AG08395 (cell line): ENCODE data around the gene JUN.

Source experiments
- DNase-seq: peaks from one replicate; pipeline ENCODE4 v3.0.0; 2012; ENCODE audit warnings: mixed read lengths, low spot score

JUN gene

DNA sequence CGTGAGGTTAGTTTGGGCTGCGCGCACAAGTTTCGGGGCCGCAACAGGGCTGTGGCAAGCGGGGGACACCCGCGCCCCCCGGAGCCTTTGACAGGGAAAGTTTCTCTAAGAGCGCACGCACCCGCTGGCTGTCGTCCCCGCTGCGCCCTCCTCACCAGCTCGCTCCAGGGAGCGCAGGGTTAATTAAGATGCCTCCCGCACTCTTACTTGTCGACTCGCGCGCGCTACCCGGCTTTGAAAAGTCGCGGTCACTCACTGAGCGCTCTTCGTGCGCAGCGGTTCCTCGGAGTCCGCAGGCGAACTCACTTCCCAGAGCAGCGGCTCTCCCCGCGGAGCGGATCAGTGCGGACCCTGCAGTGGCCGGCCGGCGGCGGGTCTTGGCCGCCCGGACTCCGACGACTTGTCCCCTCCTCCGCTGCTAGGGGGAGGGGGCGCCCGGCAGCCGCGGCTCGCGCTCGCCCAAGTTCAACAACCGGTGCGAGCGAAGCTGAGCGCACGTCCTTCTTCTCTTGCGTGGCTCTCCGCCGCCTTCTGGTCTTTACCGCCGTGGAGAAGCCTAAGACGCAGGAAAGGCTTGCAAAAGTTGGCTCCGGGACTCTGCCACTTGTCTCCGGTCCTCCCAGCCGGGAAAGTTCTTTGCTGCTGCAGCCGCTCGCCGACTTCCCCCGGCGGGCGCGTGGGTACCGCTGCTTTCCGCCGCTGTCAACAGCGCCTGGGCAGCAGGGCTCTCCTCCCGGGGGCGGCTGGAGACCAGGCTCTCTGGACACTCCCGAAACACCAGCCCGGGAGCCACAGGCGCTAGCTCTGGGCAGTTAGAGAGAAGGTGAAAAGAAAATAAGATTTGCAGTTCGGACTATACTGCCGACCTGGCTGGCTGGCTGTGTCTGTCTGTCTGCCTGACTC is 506 bp downstream of the JUN start:
- DNase-seq = no peak

DNA sequence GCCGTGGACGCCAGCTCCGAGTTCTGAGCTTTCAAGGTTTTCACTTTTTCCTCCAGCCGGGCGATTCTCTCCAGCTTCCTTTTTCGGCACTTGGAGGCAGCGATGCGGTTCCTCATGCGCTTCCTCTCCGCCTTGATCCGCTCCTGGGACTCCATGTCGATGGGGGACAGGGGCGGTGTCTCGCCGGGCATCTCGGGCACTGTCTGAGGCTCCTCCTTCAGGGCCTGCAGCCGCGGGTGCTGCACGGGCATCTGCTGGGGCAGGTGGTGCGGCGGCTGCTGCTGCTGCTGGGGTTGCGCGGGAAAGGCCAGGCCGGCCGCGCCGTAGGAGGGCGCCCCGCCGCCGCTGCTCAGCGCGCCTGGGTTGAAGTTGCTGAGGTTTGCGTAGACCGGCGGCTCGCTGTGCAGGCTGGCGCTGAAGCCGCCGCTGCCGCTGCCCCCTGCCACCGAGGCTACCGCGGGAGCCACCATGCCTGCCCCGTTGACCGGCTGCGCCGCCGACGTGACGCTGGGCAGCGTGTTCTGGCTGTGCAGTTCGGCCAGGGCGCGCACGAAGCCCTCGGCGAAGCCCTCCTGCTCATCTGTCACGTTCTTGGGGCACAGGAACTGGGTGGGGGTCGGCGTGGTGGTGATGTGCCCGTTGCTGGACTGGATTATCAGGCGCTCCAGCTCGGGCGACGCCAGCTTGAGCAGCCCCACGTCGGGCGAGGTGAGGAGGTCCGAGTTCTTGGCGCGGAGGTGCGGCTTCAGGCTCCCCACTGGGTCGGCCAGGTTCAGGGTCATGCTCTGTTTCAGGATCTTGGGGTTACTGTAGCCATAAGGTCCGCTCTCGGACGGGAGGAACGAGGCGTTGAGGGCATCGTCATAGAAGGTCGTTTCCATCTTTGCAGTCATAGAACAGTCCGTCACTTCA is 1.4 kb downstream of the JUN start:
- DNase-seq = no peak

DNA sequence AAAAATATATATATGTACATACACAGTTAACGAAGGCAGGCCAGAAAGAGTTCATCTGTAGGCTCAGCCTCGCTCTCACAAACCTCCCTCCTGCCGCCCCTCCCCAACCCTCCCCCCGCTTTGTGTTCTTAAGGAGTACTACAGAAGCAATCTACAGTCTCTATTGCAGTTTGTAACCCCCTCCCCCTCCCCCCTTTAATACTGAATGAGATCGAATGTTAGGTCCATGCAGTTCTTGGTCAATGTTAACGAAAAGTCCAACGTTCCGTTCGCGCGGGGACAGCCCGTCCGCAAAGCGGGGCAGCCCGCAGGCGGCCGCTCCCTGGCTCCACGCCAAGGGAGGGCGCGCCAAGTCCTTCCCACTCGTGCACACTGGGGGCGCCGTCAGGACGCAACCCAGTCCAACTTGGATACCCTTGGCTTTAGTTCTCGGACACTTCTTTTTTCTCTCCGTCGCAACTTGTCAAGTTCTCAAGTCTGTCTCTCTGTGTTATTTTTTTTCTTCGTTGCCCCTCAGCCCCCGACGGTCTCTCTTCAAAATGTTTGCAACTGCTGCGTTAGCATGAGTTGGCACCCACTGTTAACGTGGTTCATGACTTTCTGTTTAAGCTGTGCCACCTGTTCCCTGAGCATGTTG is 2.2 kb downstream of the JUN start:
- peak; percentile 46 for DNase-seq

DNA sequence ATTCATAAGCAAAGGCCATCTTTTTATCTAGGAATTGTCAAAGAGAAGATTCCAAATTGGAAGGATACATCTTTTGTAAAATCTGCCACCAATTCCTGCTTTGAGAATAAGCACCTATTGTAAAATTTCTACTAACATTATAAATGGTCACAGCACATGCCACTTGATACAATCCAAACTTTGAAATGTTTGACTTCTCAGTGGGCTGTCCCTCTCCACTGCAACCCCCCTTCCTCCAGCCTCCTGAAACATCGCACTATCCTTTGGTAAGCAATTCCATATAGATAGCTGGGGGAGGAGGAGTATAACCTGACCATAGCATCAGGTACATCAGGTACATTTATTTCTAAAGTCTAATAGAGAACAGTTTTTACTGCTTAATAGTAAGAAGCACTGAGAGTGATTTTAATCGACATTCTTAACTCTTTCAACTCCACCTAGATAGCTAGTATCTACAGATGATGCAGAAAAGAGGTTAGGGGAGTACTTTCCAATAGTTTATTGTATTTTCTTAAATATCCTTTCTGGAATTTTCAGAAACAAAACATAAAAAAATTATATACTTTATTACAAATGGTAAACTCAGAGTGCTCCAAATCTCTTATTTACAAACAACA is 2.9 kb downstream of the JUN start:
- DNase-seq = no peak

DNA sequence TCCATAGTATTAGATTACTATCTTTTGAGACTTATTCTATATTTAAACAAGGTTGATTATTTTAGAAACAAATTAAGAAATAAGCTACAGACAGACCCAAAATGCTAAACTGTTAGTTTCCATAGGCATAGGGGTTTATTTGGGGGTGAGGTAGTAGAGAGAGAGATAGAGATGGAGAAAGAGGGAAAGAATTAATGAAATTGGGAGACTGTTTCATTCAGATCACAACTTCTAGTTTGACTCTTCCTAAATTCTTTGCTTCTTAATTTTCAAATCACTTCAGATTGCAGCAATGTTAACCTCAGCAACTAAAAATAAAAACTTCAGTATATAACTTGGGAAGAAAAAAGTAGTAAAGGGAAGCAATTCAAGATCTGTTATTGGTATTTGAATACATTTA is 3.4 kb downstream of the JUN start:
- DNase-seq = no peak

DNA sequence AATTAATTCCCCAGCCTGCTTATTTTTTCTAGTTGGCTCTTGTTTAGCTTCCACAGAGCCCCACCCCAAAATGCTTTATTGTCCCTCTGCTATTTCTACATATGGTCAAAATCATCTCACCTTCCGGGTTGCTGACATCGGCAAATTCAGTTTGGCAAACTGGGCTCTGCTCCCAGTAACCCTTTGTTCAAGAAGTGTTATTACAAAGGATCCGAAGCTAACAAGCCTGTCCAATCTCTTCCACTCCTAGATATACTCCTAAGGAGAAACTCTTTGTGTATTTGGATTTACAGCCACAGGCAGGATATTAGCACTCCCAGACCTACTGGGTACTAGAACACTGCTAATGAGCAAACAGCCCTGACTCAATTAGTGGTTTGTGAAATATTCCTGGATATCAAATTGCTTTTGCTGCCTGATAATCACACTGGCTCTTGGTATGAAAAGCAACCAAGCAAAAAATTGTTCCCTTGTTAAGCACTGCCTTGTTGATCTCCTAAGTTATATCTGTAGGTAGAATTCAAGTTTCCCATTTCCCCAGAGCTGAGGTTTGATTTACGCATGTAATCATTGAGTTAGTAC is 4.0 kb downstream of the JUN start:
- DNase-seq = peak; percentile 30

DNA sequence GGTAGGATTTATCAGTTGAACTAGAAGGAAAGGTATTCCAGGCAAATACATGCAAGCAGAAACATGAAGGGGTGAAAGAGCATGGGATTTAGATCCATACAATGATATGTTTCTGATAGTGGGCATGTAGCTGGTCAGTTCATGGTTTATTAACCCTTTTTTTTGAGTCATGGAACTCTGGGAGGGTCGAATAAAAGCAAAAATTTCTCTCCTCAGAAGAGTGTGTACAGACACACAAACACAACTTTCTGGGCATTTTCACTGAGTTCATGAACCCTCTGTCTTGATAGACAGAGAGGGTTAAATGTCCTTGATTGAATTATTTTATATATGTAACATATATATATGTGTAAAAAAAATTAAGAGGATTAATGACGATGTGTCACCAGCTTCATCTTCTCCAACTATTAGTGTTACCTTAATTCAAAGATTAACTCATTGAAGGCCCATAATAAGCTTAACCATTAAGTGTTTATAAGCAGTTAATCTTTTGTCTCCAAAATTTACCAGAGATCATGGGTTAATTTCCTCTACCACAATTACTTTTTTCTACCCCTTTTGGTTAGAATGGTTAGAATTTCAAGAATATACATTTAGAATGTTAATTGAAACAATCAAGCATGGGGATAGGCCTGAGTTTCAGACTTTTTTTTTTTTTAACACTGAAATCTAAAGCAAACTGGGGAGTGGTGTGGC is 4.6 kb downstream of the JUN start:
- no peak for DNase-seq

DNA sequence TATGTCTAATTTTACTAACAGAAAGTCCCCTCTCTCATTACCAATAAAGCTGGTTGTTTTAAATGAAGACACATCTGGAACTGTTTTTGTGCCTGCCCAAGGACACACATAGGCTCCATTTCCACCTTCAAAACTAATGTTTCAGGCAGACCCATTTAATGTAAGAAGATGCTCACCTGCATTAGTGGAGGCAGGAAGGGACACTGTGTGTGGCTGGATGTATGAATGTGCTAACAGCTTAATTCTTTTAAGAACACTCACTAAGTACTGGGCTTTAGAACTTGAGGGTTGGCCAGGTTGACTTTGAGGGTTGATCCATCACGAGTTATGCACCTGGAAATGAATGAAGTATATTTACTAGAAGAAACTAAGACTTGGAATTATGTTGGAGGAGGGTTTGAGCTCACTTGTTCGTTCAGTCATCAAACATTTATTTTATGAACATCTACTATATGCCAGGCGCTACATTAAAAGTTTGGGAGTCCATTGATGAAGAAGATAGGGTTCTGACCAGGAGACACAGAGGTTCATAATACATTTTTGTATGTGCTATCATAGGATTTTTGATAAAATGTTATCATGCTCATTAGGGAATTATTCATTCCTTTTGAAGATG is 5.4 kb downstream of the JUN start:
- DNase-seq = no peak

DNA sequence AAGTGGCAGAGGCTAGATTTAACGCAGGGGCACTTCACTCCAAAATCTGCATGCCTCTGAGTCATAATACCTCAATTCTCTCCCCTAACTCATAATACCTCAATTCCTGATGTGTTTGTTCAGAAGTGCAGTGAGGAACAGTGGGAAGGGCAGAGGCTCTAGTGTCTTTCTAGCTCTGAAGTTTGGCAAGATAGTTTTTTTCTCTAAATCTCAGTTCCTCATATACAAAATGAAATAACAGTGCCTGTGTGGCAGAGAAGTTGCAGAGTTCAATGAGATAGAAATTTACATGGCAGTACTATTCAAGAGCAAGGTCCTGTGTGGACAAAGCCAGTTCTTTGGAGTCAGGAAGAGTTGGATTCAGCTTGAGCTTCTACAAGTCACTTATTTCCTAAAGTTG is 9.8 kb downstream of the JUN start:
- DNase-seq = no peak

DNA sequence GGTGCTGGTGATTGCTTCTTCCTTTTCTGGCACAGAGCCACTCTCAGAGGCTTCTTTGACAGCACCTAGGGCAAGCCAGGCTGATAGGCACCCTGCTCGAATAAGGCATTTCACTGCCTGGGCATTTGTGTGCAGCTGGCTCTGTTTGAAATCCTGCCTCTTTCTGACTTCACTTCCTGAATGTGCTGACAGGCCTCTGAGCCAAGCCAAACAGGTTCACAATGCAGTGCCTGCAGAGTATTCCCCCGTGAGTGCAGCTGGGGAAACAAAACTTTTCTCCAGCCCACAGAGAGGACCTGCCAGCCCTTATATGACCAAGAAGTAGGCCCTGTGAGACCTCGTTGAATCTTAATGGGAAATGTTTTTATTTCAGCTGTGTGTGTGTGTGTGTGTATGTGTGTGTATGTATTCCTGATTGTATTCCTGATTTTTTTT is 10.4 kb downstream of the JUN start:
- no peak for DNase-seq

DNA sequence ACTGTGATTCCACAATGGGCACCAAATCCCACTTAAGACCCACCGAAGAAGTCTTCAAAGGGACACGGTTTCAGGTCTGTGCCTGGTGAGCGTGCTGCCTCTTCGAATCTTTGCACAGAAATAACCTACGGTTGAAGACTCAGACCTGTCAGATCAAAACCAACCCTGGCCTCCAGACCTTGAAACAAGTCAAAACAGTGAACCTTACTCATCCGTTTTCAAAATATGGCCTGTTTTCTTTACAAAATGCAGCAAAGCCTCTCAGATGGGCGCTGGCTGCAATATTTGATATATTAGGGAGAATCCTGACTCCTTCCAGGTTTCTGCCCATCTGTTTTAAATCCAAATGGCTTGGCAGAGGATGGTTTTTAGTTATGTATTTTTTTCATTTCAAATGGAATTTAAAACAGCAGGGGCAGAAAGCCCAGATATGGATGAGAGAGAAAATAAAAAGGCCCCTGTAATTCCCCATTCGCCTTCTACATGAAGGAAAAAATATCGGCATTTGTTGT is 14.0 kb downstream of the JUN start:
- DNase-seq = no peak

DNA sequence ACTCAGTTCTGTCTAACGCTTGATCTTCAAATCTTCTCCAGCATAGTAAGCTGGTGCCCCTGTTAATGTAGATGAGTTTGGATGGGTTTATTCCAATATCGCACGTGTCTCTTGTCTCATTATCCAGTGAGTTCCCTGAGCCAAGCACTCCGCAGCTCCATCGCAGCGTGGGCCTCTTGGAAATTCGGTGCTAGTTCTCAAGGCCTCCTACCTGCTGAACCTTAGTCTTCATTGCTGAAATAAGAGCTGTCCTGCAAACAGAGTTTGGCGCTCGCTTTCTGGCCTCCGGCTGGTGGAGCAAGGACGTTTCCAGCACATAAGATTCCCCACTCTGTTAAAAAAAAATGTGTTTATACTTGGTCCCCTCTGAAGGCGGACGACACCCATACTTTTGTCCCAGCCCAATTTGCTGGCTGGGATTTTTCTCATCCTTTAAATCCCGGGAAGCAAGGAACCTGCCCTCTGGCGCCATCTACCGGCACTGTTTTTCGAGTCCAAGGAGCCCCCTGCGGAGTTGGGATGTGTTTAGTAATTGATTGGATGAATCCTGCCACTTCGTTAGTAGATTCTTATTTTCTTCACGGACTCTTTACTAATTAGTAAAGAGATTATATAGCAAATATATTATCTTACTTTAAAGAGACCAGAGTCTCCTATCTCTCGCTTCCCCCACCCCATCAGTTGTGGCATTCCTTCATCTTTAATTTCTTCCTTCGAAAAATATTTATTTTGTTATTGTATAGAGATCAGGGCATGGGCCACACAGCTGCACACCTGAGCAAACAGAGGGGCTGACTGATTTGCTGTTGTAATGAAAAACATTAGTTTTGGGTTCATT is 14.7 kb downstream of the JUN start:
- peak; percentile 67 for DNase-seq

DNA sequence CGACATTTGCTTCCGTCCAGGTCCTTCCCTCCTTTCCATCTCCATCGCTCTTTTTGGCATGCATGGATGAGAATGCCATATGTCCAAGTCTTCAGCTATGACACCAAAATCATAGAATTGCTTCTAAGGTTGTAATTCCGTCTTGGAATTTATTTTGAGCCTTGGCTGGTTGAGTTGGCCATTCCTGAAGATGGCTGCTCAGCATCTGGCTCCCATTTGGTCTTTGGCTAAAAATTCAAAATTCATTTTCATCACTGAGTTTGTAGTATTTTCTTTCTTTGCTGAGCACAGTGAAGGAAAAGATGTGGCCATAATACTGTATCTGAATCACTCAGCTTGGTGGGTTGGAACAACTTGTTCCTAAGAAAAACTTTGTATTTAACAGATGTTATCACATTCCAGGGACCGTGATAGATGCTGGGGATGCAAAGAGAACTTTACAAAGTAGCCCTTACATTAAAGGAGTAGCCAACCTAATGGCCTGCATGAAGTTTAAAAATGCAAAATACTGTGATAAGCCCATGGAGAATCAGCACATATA is 15.6 kb downstream of the JUN start:
- DNase-seq = no peak

DNA sequence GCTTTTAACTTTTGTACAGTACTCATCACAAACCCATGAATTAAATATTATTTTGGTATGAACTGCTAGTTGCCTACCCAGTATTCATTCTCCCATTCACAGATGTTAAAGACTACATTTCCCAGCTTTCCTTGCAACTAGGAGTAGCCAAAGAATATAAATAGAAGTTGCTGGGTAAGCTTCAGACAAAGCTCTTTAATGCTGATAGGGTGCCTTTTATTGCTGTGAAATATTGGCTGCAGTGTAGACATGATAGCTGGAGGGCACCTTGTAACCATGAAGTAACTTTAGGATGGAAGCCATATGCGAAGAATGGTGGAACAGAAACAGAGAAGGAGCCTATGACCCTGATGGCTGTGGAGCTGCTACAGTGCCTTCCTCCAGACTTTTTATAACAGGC is 16.7 kb downstream of the JUN start:
- no peak for DNase-seq

DNA sequence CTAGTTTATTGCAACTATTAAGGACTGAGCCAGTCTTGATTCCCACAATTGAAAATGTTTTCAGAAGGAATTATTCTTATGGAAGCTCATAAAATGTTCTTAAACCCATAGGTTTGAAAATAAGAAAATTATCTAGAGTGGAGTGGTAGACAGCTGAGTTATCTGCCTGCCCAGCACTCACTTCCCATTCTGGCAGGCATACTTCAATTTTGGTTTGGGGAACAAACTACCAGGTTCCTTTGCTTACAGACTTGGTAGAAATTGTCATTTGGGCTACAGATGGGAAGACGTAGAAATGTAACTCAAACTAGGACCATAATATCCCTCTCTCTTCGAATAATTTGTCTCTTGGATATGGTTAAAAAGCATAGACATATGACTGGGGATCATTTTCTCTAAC is 18.4 kb downstream of the JUN start:
- DNase-seq = no peak

DNA sequence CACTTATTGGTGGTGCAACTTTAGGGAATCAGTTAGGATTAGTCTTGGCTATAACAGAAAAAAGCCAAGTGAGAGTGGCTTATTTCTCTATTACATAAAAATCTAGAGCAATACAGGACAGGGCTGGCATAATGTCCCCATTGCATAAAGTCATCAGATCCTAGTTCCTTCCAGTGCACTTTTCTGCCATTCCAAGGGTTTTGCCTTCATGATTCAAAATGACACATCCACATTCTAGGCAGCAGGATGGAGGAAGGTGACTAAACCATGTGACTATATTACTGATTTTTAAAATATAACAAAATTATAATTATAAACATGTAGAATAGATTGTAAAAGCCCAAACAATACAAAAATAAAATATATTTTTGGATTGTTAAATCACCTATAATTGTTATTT is 18.8 kb downstream of the JUN start:
- DNase-seq = no peak

DNA sequence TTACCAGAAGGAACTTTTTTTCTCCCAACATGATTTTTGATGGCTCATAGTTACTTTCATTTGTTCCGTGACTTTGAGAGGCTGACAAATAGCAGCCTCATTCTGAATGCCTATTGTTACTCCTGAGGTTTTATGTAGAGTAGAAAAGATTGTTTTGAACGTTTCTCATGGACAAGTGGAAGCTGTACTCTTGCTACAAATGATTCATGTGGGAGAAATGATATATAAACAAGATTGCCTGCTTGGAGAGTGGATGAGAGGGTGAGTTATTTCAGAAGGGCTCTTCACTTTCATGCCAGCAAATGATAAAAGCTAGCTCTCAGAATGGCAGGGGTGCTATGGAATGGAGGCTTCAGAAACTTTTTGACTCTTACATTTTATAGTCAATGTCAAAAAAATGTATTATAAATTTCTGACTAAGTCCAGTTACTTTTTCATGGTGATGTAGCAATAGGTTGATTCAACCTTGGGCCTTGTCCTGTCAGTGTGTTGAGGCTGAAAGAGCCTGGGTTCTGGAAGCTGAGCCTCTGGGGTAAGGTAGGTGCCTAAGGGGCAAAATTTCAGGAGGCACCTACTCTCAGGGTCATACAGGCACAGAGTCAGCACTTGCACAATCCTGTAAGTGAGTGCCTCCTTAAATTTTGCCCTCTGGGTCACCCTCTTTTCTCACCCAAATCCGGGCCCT is 19.4 kb downstream of the JUN start:
- peak; percentile 54 for DNase-seq

DNA sequence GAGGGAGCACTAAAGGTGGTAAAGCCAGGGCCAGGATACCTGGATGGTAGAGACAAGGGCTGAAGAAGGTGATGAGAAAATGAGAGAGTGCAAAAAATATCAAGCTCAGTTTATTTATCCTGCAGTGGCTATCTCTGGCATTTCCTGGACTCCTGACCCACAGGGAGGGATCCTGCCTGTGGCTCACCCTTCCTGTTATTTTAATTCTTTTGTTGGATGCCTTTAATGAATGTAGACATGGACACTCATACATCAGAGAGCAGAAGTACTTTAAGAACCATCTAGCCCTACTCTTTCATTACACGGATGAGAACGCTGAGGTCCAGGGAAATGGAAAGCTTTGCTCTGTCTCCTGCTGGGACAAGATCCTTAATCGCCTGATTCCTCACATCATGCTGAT is 20.6 kb downstream of the JUN start:
- DNase-seq = peak; percentile 48

DNA sequence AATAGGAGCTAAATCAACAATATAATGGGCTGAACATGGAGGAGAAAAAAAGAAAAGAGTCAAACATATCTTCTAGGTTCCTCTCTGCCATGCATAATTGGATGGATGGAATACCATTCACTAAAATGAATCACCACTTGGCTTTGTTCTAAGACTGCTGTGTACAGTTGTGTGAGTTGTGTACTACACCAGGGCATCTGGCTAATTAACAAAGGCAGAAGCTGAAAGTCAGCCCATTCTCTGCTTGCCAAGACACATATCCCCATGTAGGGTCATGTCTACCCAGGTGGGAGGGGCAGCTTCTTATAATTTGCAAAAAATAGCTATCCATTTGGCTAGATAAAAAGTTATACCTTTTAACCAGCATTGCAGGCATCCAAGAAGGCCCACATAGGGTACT is 21.0 kb downstream of the JUN start:
- DNase-seq = peak; percentile 39
